GM12878 (cell line): Measurements from ENCODE around the gene PES1. TPM values are rescaled to one million over a fixed set of nuclear protein-coding genes. Genes with fewer than 3 reads are reported as not detected.

Experiments used
- ASH2L ChIP-seq: fragments of 300-600, 200-600 bp; sonication (generic); IDR thresholded peaks from 2 replicates; pipeline ENCODE4 v1.6.1; 2017; ENCODE audit warnings: low read depth, mild to moderate bottlenecking, borderline replicate concordance
- CUX1 ChIP-seq: IDR thresholded peaks from 2 replicates; pipeline ENCODE4 v1.6.1; 2012; ENCODE audit warnings: improper control_type of control experiment, low read depth, low read length; ENCODE audit not compliant: insufficient replicate concordance
- HSF1 ChIP-seq: fragments of 150-350 bp; IDR thresholded peaks from 2 replicates; pipeline ENCODE4 v1.6.1; 2014; ENCODE audit warnings: mild to moderate bottlenecking, low read depth, low read length
- IRF5 ChIP-seq: fragments of 450-650 bp; IDR thresholded peaks from 2 replicates; pipeline ENCODE4 v1.6.1; 2017; ENCODE audit warnings: borderline replicate concordance
- MXI1 ChIP-seq: fragments of 150-350 bp; IDR thresholded peaks from 2 replicates; pipeline ENCODE4 v1.6.1; 2011; ENCODE audit warnings: low read depth, mild to moderate bottlenecking, inconsistent platforms, low read length, improper control_type of control experiment
- PKNOX1 ChIP-seq: fragments of 450-650 bp; IDR thresholded peaks from 2 replicates; pipeline ENCODE4 v1.6.1; 2016; ENCODE audit warnings: mild to moderate bottlenecking
- PML ChIP-seq: IDR thresholded peaks from 2 replicates; pipeline ENCODE4 v1.6.1; 2012; ENCODE audit warnings: low read length, inconsistent platforms
- SPI1 ChIP-seq: IDR thresholded peaks from 2 replicates; pipeline ENCODE4 v1.6.1; 2011; ENCODE audit warnings: low read depth, mild to moderate bottlenecking, low read length, moderate library complexity, borderline replicate concordance; ENCODE audit not compliant: insufficient read depth
- STAT3 ChIP-seq: IDR thresholded peaks from 2 replicates; pipeline ENCODE4 v1.6.1; 2011; ENCODE audit warnings: low read depth, low read length, improper control_type of control experiment
- TAF1 ChIP-seq: IDR thresholded peaks from 2 replicates; pipeline ENCODE4 v1.6.1; 2011; ENCODE audit warnings: mild to moderate bottlenecking, low read depth, low read length, borderline replicate concordance
- TBL1XR1 ChIP-seq: IDR thresholded peaks from 2 replicates; pipeline ENCODE4 v1.6.1; 2012; ENCODE audit warnings: low read depth, low read length, improper control_type of control experiment
- ZBTB33 ChIP-seq: fragments of 450-650 bp; IDR thresholded peaks from 2 replicates; pipeline ENCODE4 v1.6.1; 2017; ENCODE audit warnings: mild to moderate bottlenecking
- ZBTB4 ChIP-seq: fragments of 450-650 bp; formaldehyde crosslinking; IDR thresholded peaks from 2 replicates; pipeline ENCODE4 v1.4.0; 2022; ENCODE audit warnings: mild to moderate bottlenecking, moderate library complexity
- polyA plus RNA-seq, 11 experiments: library from polyadenylated mRNA; depleted of rRNA in 4 of 11; unstranded in 6 of 11; stranded (reverse) in 5 of 11; fragments of >200 nt; fragmentation: Nextera tagmentation in 4 of 11; fragmentation: Illumina TruSeq in 1 of 11; extraction: Ambion mirVana in 4 of 11; extraction: Trizol in 1 of 11; gene quantifications; 1 replicate in 1 of 11; 2 replicates in 10 of 11; pipeline versions ENCODE4 v1.2.1 to v1.2.3, GENCODE V29; 2011 to 2016; ENCODE audit warnings: inconsistent platforms in 2 of 11, missing spikeins in 2 of 11, low read depth in 1 of 11
- total RNA-seq, 4 experiments: library from RNA; depleted of rRNA in 3 of 4; stranded (reverse); fragments of >200 nt in 3 of 4; fragmentation: Illumina TruSeq in 1 of 4; extraction: Trizol in 1 of 4; gene quantifications; 2 replicates each; pipeline versions ENCODE4 v1.2.1 to v1.2.3, GENCODE V29; 2013 to 2021

PES1 gene
- total and polyA plus RNA-seq, 10 of the 15 experiments (the other 5 are each of a cell fraction or from before 2014, with no cell fraction given), result 6.9 to 139 (median 106) TPM

GRCh38 chr22:30591588-30592359 is at the start of gene PES1 (continued):
- TF ChIP-seq SPI1 (peak; percentile 69; the same call in 1 of the 2 replicates), MXI1 (peak; percentile 97), TAF1 (peak; percentile 66; the same call in 1 of the 2 replicates), CUX1 (no peak), HSF1 (peak; percentile 85), ASH2L (no peak), TBL1XR1 (0 out of 2 replicates have a peak, but pooled peaks have one; percentile 15), ZBTB4 (CRISPR knock-in tag) (no peak), STAT3 (no peak; the same call in 1 of the 2 replicates), IRF5 (peak; percentile 99), PKNOX1 (peak; percentile 53; the same call in 1 of the 2 replicates), ZBTB33 (peak; percentile 88), PML (0 out of 2 replicates have a peak, but pooled peaks have one; percentile 40)
